HG03064 (cell line): ENCODE measurements around the gene PPP1CC.
"Not testable (repeated sequence)": the region's sequence is repeated elsewhere in the genome, so short reads cannot be mapped to it uniquely, and the experiment has no call there.

Source experiments
- ATAC-seq: cut with Tn5 transposase; IDR thresholded peaks from one replicate; pipeline ENCODE4 v1.9.1; 2021; ENCODE audit warnings: low read depth; ENCODE audit not compliant: unreplicated experiment

PPP1CC gene

DNA sequence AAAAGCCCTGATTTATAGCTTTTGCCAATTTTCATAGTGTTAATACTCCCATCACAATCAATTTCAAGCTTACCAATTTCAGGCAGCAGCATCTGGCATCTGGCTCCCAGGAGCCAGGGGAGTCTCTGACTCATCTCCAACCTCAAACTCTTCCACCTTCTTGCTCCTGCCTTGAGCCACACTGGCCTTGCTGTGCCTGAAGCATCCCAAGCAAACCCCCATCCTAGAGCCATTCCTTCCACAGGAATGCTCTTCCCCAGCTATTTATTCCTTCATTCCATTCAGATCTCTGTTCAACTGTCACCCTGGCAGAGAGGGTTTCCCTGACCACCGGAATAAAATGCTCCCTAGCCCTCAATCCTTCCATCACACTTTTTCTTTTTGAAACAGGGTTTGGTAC lies 13.9 kb upstream of the PPP1CC start:
- ATAC-seq: no peak

DNA sequence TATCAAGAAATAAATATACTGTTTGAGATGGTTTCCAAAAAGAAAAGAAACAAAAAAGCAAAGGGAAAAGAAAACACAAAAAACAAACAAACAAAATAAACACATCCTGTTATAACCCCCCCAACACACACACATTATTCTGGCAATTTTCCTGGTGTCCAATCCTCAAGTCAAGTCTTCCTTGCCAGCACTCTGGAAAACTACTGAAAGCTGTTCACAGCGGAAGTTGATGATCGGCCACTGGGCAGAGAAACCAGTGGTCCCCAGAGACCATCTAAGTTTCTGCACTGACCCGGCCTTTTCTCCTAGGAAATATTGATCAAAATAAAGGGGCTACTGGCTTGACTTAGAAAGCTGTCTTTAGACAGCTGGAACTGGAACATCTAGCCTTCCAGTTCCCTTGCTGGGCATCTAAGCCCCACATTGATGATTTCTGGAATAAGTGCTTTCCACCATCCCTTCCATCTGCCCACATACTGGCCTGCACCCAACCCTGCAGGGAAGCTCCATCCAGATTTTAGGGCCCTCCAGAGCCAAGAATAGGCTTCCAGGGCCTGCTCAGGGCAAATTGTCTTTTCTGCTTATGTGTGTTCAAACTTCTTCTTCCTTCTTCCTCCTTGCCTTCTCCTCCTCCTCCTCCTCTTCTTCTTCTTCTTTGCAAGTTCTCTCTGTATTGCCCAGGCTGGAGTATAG lies 11.6 kb upstream of the PPP1CC start:
- no peak for ATAC-seq

DNA sequence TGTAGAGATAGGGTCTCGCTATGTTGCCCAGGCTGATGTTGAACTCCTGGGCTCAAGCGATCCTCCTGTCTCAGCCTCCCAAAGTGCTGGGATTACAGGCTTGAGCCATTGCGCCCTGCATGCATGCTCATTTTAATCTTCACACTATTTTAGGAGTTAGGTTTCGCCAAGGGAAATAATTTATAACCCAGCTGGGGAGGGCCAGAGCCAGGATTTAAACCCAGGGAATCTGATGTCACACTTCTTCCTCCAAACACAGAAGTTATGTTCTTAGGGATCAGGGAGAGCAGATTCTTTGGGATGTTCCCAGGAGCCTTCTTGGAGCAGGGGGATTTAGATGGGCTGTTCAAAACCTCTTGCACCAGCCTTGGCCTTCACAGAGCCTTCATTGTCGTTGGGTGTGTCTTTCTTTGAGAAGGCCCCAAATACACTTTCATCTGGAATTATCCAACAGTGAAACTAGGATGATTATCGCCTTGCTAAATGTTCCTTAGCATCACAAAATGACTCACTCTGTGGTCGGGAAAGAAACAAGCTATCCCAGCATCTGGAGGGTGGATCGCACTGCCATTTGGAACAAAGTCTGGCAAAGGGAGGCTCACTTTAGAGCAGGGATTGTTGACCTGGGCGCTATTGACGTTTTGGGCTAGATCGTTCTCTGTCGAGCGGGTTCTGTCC lies 8.2 kb upstream of the PPP1CC start:
- no peak for ATAC-seq

DNA sequence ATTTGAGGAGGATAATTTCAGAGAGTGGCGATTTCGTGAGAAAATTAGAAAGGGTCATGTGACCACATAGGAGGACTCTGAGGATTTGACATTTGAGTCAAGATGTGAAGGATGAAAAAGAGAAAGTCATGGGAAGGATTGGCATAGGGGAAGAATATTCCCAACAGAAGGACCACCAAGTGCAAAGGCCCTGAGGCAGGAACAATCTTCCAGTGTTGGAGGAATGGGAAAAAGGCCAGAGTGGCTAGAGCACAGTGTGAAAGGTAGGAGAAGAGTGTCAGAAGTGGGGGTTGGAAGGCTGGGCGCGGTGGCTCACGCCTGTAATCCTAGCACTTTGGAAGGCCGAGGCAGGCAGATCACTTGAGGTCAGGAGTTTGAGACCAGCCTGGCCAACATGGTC lies 3.9 kb upstream of the PPP1CC start:
- no peak for ATAC-seq

DNA sequence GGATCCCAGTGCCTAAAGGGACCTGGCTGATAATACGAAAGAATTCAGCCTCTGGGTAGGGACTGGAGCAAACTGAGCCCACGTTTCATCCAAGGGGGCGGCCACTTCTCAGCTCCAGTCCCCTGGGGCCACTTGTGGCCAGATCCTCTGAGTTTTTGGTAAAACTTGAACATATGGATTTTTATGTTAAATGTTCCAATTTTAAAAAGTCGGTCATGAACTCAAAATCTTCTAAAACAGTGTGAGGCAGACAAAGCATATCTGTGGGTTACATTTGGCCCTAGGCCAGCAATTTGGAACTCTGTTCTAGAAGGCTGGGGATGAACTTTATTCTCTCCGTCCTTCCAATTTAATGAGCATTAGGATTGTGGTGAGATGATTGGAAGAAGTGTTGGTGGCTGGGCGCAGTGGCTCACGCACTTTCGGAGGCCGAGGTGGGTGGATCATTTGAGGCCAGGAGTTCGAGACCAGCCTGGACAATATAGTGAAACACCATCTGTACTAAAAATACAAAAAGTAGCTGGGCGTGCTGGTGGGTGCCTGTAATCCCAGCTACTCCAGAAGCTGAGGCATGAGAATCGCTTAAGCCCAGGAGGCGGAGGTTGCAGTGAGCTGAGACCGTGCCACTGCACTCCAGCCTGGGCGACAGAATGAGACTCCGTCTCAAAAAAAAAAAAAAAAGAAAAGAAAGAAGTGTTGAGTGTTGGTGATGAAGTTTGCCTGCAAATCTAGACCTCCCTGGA lies 3.0 kb upstream of the PPP1CC start:
- ATAC-seq: no peak

GRCh38 chr12:110744601-110745264 lies 2.0 kb upstream of the PPP1CC start:
- no peak for ATAC-seq

- ATAC-seq: no peak
These were observed 1.5 kb upstream of the PPP1CC start for GRCh38 chr12:110744151-110744571.

- no peak for ATAC-seq
These were observed 941 bp upstream of the PPP1CC start for GRCh38 chr12:110743571-110744093.

DNA sequence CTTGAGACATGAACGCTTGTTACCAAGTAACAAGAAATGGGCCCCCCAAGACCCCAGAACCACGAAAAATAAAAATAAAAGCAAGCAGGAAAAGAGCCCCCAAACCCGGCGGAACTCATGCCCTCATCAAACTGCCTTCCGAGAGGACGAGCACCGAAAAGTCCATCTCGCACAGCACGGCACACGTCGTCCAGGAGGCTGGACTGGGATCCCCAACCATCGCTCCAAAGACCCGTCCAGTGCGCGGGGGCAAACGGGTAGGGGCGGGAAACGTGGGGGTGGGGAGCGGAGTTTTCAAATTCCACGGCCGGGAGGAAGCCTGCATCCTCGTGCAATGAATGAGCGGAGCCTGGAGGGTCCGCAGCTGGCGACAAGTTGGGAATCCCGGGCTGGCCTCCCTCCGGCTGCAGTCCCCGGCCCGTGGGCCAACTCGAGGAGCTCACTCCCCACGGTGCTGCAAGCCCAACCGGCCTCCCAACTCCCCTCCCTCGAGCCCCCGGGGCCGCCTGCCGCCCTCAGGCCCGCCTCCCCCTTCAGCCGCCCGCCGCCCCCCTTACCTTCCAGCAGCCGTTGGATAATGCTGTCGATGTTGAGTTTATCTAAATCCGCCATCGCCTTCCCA lies 484 bp downstream of the PPP1CC start:
- ATAC-seq: no peak

DNA sequence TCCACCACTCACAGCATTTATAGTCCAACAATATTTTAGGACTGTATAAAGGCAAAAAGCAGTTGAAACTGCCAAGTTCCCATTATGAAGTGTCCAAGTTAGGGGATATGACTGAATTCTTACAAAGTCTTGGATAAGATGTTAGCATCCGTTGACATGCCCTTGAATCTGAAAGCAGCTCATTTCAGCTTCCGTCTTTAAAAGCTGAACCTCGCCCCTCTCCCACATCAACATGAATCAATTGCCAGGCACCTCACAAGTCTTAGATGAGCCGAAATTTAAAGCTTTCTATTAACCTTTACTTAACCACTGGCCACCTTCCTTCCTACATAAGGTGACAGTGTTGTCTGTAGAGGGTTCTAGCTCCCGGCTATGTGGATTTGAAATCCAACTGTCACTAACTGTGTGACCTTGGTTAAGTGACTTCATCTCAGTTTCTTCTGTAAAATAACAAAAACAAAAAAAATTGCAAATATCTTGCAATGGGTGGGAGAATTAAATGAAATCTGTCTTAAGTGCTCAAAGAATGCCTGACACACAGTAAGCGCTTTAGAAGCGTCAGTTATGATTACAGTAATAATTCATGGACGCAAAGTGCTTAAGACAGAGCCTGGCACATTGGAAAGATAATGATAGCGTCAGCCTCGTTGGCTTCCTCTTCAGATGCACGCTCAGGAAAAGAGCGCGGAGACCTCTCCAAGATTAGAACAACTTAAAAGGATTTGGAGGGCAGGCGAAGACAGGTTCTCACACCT lies 1.2 kb downstream of the PPP1CC start:
- no peak for ATAC-seq

DNA sequence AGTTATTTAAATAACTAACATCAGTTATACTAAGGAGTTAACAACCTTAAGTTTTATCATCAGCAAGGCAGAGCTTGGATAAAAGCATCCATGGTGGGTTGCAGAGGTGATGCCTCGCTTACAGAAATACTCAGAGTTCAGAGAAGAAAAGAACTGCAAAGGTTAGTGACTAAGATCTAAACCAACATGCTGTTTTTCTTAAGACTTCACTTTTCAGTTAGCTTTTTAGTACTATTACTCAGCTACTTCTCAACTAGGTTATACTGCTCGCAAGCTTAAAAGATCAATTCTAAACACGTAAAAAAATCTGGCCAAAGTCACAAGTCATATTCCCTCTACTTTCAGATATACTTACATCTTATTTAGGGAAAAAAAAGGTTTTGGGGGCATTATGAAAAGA lies 2.8 kb downstream of the PPP1CC start:
- ATAC-seq: no peak

DNA sequence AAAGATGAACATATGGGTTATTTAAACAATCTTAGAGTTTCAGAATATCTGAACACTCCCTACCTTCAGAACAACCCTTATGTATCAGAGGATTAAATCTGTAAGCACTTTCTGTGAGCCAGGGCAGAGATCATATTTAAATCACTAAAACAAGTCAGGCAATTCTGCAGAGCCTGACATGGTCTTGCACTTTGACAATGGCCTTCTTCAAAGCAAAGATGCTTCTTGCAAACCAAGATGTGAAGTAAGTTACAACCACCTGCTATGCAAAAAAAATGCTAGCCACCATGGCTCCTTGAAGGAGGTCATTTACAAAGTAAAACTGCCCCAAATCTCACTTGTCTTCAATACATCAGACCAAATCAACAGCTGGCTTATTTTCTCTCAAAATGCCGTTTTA lies 3.2 kb downstream of the PPP1CC start:
- no peak for ATAC-seq

GRCh38 chr12:110737532-110737931 lies 5.2 kb downstream of the PPP1CC start:
- no peak for ATAC-seq

GRCh38 chr12:110737016-110737415 lies 5.7 kb downstream of the PPP1CC start:
- ATAC-seq: not testable (repeated sequence)

- no peak for ATAC-seq
These were observed 8.8 kb downstream of the PPP1CC start for GRCh38 chr12:110733900-110734299.

DNA sequence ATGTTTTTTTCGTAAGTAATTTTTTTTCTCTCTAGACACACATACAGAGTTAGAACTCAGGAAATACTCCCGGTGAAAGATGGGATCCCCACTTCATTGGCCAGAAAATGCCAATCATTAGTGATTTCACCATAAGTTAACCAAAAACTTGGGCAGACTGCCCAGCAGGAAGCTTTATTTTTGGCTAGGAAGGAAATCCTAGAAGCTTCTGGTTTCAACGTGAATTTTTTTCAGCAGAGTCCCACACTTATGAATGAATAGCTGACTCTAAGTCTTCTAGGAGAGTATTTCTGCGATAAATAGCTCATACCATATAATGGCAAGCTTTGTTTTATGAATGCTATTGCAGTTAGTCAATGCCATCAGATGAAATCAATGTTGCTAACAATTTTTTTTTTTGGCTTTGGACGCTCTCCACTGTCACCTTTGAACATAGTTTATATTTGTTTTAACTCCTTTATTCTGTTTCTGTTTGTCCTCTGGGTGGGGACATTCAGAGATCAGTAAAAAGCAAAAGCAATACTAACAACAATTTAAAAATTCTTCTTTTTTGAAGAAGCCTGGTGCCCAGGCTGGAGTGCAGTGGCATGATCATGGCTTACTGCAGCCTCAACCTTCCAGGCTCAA lies 9.5 kb downstream of the PPP1CC start:
- ATAC-seq: no peak

DNA sequence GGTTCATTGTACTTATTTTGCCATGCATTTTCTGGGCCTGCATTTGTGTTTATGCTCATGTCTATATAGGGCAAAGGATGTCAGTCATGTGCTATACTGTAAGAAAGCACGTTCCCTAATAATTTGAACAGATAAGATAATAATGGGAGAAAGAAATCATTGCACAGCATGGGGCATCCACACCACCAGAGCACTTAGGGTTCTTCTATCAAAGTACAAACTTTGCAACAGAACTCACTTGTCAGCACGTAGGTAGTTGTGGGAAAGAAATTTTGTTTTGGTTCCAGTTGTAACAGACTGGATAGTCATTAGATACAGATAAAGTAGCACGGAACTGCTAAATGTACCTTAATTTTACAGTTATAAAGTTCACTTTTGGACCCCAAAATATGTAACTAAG lies 10.1 kb downstream of the PPP1CC start:
- ATAC-seq: no peak

DNA sequence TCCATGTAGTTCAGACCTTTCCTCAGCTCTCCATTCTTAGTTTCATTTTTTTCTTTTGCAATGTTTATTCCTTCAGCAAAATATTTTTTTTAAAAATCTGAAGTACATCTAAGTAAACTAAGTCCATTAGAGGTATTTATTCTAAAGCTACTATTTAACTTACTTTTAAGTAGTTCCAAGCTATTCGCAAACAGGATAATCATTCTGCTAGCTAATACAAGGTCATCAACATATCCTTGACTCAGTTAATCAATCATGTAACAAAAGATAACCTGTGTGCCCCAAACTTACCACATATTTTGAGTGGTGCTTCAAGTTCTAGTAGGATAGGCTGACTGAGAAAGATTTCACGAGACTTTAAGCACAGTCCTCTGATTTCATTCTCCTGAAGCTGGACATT lies 11.2 kb downstream of the PPP1CC start:
- ATAC-seq: no peak

- ATAC-seq: no peak
These were observed 14.1 kb downstream of the PPP1CC start for GRCh38 chr12:110728628-110729027.
